Ovary (tissue), 9 donors: ENCODE measurements around the gene BABAM2. TPM values are rescaled to one million over a fixed set of nuclear protein-coding genes. Genes with fewer than 3 reads are reported as not detected.

Experiments
- DNase-seq, 5 donors: peaks; one replicate each; pipeline ENCODE4 v3.0.0-alpha.2; 2019 to 2020
- H3K27ac ChIP-seq, 2 donors: fragments of 200-600 bp; one replicate each; pipeline versions ENCODE4 v1.5.1 to v1.8.0; 2019 to 2022
- H3K27me3 ChIP-seq: fragments of 200-600 bp; one replicate; pipeline ENCODE4 v1.8.0; 2022
- H3K36me3 ChIP-seq: fragments of 200-600 bp; sonication (generic); one replicate; pipeline ENCODE4 v1.5.1; 2019
- H3K4me1 ChIP-seq: one replicate; pipeline ENCODE4 v1.8.1; 2013; ENCODE audit warnings: mild to moderate bottlenecking, moderate library complexity; ENCODE audit not compliant: insufficient read depth
- H3K4me3 ChIP-seq: fragments of 200-600 bp; sonication (generic); one replicate; pipeline ENCODE4 v1.5.1; 2017
- H3K9me3 ChIP-seq, 2 donors: fragments of 200-600 bp in 1 of 2; sonication (generic) in 1 of 2; one replicate each; pipeline versions ENCODE4 v1.5.1 to v1.8.1; 2013 to 2019; ENCODE audit warnings: mild to moderate bottlenecking in 1 of 2, moderate library complexity in 1 of 2
- EP300 ChIP-seq: sonication (generic); formaldehyde crosslinking; IDR thresholded peaks from one replicate; pipeline ENCODE4 v1.6.1; 2017; ENCODE audit warnings: antibody characterized with exemption
- POLR2A ChIP-seq: fragments of 450-650 bp; IDR thresholded peaks from one replicate; pipeline ENCODE4 v1.6.1; 2017; ENCODE audit warnings: antibody characterized with exemption, mild to moderate bottlenecking, moderate library complexity
- WGBS, 3 donors: extraction: QIAGEN DNeasy Blood & Tissue Kit in 1 of 3; methylation state at CpG; one replicate each; pipeline versions ENCODE4 v1.1.5 to v1.1.7; 2013 to 2017; 5-methylcytosine and 5-hydroxymethylcytosine counted together
- intact Hi-C, 4 donors: fragments of 100-400 bp; cut with DNase I; formaldehyde crosslinking; loops; one replicate each; pipeline versions ENCODE4 v1.11.0 to v1.15.1; 2022 to 2023
- polyA plus RNA-seq, 2 donors: library from polyadenylated mRNA; stranded (reverse); fragments of 200-250 nt in 1 of 2; fragments of 350-450 nt in 1 of 2; fragmentation: Illumina TruSeq in 1 of 2; extraction: RNeasy Lipid Tissue Mini Kit (QIAGEN cat#74804) in 1 of 2; gene quantifications; one replicate each; pipeline ENCODE4 v1.2.3, GENCODE V29; 2013 to 2014
- total RNA-seq, 7 donors: library from RNA; depleted of rRNA in 2 of 7; stranded (reverse); fragments of >200 nt in 2 of 7; fragmentation: NEBNext Ultra II Directional in 3 of 7; extraction: Animal tissue kit (Norgen Biotek cat#: 25700) in 3 of 7; gene quantifications; one replicate each; pipeline versions ENCODE4 v1.1.0 to v1.2.4, GENCODE V29; 2016 to 2023
- TF ChIP-seq, protein P1 (sequence below), 3 donors: fragments of 450-650 bp in 2 of 3; fragments of 200-600 bp in 1 of 3; IDR thresholded peaks; one replicate each; pipeline versions ENCODE4 v1.5.1 to v1.8.0; 2016 to 2022; ENCODE audit warnings: antibody characterized with exemption in 3 of 3, mild to moderate bottlenecking in 1 of 3
- donor health status: DM: no; HTN: no; CAD: no; lungs with moderate emphysema.
- donor health status: DM: no; HTN: no; CAD: no.
- donor health status: Bipolar disorder and iron deficiency.
- donor health status: DM: yes; HTN: yes; CAD: no.
- donor health status: DM: no; HTN: no; CAD: no.
- donor health status: DM: yes; HTN: yes; CAD: no.

BABAM2 gene
- total and polyA plus RNA-seq, 9 donors, result 22.0 to 96.7 (median 46.8) TPM

DNA sequence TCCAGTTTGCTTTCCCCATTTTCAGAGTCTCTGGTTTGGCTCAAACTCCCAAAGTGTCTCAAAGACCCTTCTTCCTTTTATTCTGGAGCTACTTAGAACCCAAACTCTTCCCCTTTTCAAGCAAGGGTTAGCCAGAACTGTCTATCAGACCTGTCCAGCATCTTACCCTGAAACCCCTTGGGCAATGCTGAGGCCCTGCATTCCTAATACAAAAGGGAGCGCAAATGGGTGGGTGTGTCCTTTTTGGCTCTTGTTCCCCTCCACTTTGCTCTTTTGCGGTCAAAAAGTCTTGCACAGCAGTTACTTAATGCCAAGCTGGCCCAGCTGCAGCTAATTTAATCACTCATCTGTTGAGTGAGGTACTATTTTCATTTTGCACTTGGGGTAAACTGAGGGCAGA lies 270.9 kb downstream of the BABAM2 start:
- intact Hi-C loops, result loop anchor here in 1 of 4 donors (10.0 kb wide), 1 partner anchor 53 kb away; no protein-coding TSS in a partner anchor
- TF ChIP-seq, protein P1, sequence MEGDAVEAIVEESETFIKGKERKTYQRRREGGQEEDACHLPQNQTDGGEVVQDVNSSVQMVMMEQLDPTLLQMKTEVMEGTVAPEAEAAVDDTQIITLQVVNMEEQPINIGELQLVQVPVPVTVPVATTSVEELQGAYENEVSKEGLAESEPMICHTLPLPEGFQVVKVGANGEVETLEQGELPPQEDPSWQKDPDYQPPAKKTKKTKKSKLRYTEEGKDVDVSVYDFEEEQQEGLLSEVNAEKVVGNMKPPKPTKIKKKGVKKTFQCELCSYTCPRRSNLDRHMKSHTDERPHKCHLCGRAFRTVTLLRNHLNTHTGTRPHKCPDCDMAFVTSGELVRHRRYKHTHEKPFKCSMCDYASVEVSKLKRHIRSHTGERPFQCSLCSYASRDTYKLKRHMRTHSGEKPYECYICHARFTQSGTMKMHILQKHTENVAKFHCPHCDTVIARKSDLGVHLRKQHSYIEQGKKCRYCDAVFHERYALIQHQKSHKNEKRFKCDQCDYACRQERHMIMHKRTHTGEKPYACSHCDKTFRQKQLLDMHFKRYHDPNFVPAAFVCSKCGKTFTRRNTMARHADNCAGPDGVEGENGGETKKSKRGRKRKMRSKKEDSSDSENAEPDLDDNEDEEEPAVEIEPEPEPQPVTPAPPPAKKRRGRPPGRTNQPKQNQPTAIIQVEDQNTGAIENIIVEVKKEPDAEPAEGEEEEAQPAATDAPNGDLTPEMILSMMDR (IDR thresholded peaks at IDR 0.05), result no peak
- TF ChIP-seq EP300, result no peak
- Histone ChIP-seq H3K9me3 (no peaks in the 10 kb centered on the region), H3K27me3 (no peaks in the 10 kb centered on the region), H3K36me3 (no peaks in the 10 kb centered on the region), H3K4me1 (peaks cover 15% of the 10 kb centered on the region), H3K4me3 (no peak overlapping the region), H3K27ac (no peak overlapping the region)
- no peak for DNase-seq
- 83 to 100% (median 98%) methylated on average over 2 of the region's 2 CpGs for WGBS, 3 donors

DNA sequence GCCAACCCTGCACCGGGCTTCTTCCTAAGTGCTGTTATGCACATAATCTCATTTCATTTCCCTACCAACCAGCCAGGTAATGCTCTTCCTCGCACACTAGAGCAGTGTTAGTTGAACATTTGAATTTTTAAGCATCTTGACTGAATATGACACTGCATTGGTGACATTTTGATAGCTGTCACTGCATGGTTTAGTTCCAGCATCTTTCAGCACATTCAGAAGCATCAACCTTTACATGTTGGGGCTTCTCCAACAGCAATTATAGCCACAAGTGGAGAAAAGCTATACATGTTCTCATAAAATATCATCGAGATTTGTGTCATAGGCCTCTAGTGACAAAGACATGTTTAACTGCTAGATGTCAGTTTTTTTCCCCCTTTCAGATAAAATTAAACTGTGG lies 272.0 kb downstream of the BABAM2 start:
- H3K9me3 ChIP-seq, result no peaks in the 10 kb centered on the region
- H3K4me1 ChIP-seq, result peaks cover 15% of the 10 kb centered on the region
- H3K27ac ChIP-seq, result no peak overlapping the region
- H3K27me3 ChIP-seq, result no peaks in the 10 kb centered on the region
- intact Hi-C loops, result loop anchor here in 1 of 4 donors (10.0 kb wide), 1 partner anchor 52 kb away; no protein-coding TSS in a partner anchor
- TF ChIP-seq, protein P1 (IDR thresholded peaks at IDR 0.05), result no peak
- TF ChIP-seq EP300 (no peak), POLR2A (no peak)
- no peak overlapping the region for H3K4me3 ChIP-seq
- 97 to 98% (median 98%) methylated on average over 3 of the region's 3 CpGs for WGBS, 3 donors
- no peaks in the 10 kb centered on the region for H3K36me3 ChIP-seq
- no peak for DNase-seq

DNA sequence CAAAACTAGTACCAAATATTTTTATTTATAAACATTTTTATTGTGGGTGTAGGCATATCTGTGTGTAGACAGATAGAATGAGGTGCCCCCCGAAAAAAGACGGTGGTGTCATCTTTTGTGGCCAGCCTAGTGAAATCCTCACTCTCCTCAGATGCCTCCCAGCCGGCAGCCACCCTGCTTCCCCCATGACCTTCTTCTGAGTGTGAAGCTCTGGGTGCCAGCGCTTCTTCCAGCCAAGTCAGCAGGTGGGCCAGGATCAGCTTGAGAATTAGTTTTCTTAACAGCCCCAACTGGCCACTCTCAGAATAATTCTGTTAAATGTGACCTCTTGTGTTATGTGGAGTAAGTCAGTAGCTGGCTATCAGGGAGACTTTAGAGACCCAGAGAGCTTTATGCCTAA lies 272.5 kb downstream of the BABAM2 start:
- 81 to 86% (median 85%) methylated on average over 4 of the region's 4 CpGs for WGBS, 3 donors
- H3K9me3 ChIP-seq, result no peaks in the 10 kb centered on the region
- H3K36me3 ChIP-seq, result no peaks in the 10 kb centered on the region
- H3K4me1 ChIP-seq, result peaks cover 15% of the 10 kb centered on the region
- no peak overlapping the region for H3K4me3 ChIP-seq
- H3K27me3 ChIP-seq, result no peaks in the 10 kb centered on the region
- DNase-seq, result no peak
- TF ChIP-seq POLR2A (no peak), EP300 (no peak)
- TF ChIP-seq, protein P1 (IDR thresholded peaks at IDR 0.05), result no peak
- intact Hi-C loops, result loop anchor here in 1 of 4 donors (10.0 kb wide), 1 partner anchor 52 kb away; no protein-coding TSS in a partner anchor
- H3K27ac ChIP-seq, result no peak overlapping the region

DNA sequence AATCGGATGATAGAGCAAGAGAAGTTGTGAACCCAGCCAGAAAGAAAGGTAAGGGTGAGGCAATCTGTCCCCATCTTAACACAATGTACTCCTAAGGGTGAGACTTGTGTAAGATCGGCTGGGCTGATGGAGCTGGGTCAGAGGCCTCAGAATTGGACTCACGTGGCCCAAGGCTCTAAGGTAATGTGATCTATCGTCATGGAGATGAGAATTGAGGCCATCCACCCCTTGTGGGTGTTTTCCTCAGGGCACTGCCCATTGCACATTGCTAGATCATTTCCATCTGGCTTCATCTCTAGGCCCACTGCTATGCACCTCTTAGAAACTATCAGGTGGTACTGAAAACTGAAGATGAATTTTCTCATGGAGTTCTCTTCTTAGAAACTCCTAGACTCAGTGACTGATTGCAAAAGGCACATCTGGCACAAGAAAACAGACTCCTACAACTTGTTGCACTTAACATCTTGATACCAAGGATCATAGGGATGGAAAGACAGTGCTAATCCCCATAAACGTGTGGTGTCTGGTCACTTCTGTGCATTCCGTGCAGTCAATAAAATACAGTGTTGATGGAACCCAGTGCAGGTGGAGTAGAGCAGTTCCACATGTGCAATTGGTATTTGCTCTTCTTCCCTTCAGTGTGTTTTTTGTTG lies 273.2 kb downstream of the BABAM2 start:
- Histone ChIP-seq H3K36me3 (no peaks in the 10 kb centered on the region), H3K4me3 (no peak overlapping the region), H3K27me3 (no peaks in the 10 kb centered on the region), H3K4me1 (peaks cover 14% of the 10 kb centered on the region), H3K9me3 (no peaks in the 10 kb centered on the region), H3K27ac (peak overlapping the region in 1 of 2 donors; percentile 16)
- no peak for TF ChIP-seq EP300
- TF ChIP-seq, protein P1 (IDR thresholded peaks at IDR 0.05), result no peak
- TF ChIP-seq POLR2A, result no peak
- no peak for DNase-seq
- intact Hi-C loops, result loop anchor here in 1 of 4 donors (10.0 kb wide), 1 partner anchor 51 kb away; no protein-coding TSS in a partner anchor
- 82 to 87% (median 83%) methylated on average over 6 of the region's 6 CpGs for WGBS, 3 donors
